SH-SY5Y (cell line): ENCODE data around the gene MYH10.

Source experiments
- GATA2 ChIP-seq: IDR thresholded peaks from 2 replicates; pipeline ENCODE4 v1.6.1; 2011; ENCODE audit warnings: mild to moderate bottlenecking, low read depth, low read length
- GATA3 ChIP-seq: IDR thresholded peaks from 2 replicates; pipeline ENCODE4 v1.6.1; 2011; ENCODE audit warnings: low read depth, mild to moderate bottlenecking, low read length, moderate library complexity

- TF ChIP-seq GATA2 (no peak), GATA3 (no peak)
These were observed 164.8 kb downstream of the MYH10 start for GRCh38 chr17:8465759-8466158.
